WTC11 (cell line): ENCODE measurements around the gene SEZ6L2. TPM values are rescaled to one million over a fixed set of nuclear protein-coding genes. Genes with fewer than 3 reads are reported as not detected.

Experiments used
- AFF4 ChIP-seq: sonication (generic); formaldehyde crosslinking; IDR thresholded peaks from 2 replicates; pipeline ENCODE4 v1.8.1; 2023; ENCODE audit warnings: mild to moderate bottlenecking, missing genetic modification reagents, borderline replicate concordance
- CDX4 ChIP-seq: fragments of 250-450 bp; sonication (Bioruptor Pico); IDR thresholded peaks from 2 replicates; pipeline ENCODE4 v1.9.0; 2021; ENCODE audit warnings: moderate library complexity, mild to moderate bottlenecking, inconsistent platforms, borderline replicate concordance
- FOXJ3 ChIP-seq: sonication (generic); formaldehyde crosslinking; IDR thresholded peaks from 2 replicates; pipeline ENCODE4 v1.9.0; 2021; ENCODE audit warnings: missing genetic modification reagents, mild to moderate bottlenecking, borderline replicate concordance
- FOXP1 ChIP-seq: sonication (generic); formaldehyde crosslinking; IDR thresholded peaks from 2 replicates; pipeline ENCODE4 v1.8.0; 2022; ENCODE audit warnings: missing genetic modification reagents, mild to moderate bottlenecking, moderate library complexity, borderline replicate concordance
- HMGA2 ChIP-seq: fragments of 250-450 bp; sonication (Bioruptor Pico); IDR thresholded peaks from 2 replicates; pipeline ENCODE4 v1.4.0; 2021; ENCODE audit warnings: mild to moderate bottlenecking, moderate library complexity
- IRF2 ChIP-seq: sonication (generic); formaldehyde crosslinking; IDR thresholded peaks from 2 replicates; pipeline ENCODE4 v1.8.0; 2022; ENCODE audit warnings: low read depth, missing genetic modification reagents, borderline replicate concordance
- NFATC4 ChIP-seq: fragments of 250-450 bp; sonication (Bioruptor Pico); IDR thresholded peaks from 2 replicates; pipeline ENCODE4 v1.9.0; 2021; ENCODE audit warnings: mild to moderate bottlenecking
- NR2C2 ChIP-seq: sonication (generic); formaldehyde crosslinking; IDR thresholded peaks from 2 replicates; pipeline ENCODE4 v1.8.0; 2022; ENCODE audit warnings: mild to moderate bottlenecking, missing genetic modification reagents
- PRDM15 ChIP-seq: sonication (generic); formaldehyde crosslinking; IDR thresholded peaks from 2 replicates; pipeline ENCODE4 v1.8.0; 2022; ENCODE audit warnings: missing genetic modification reagents
- PRRX2 ChIP-seq: fragments of 250-450 bp; sonication (Bioruptor Pico); IDR thresholded peaks from 2 replicates; pipeline ENCODE4 v1.8.0; 2021; ENCODE audit warnings: mild to moderate bottlenecking
- SMAD3 ChIP-seq: sonication (generic); formaldehyde crosslinking; IDR thresholded peaks from 2 replicates; pipeline ENCODE4 v1.8.0; 2022; ENCODE audit warnings: missing genetic modification reagents, mild to moderate bottlenecking, borderline replicate concordance
- SMAD4 ChIP-seq: sonication (generic); formaldehyde crosslinking; IDR thresholded peaks from 2 replicates; pipeline ENCODE4 v1.8.0; 2022; ENCODE audit warnings: mild to moderate bottlenecking, missing genetic modification reagents
- SOX15 ChIP-seq: fragments of 250-450 bp; sonication (Bioruptor Pico); IDR thresholded peaks from 2 replicates; pipeline ENCODE4 v1.9.0; 2021; ENCODE audit warnings: mild to moderate bottlenecking
- SP1 ChIP-seq: sonication (generic); formaldehyde crosslinking; conservative IDR thresholded peaks from 2 replicates; pipeline ENCODE4 v1.8.1; 2022; ENCODE audit warnings: missing genetic modification reagents
- TP53 ChIP-seq: sonication (generic); formaldehyde crosslinking; IDR thresholded peaks from 2 replicates; pipeline ENCODE4 v1.8.1; 2023; ENCODE audit warnings: mild to moderate bottlenecking, missing genetic modification reagents
- USF2 ChIP-seq: sonication (generic); formaldehyde crosslinking; IDR thresholded peaks from 2 replicates; pipeline ENCODE4 v1.8.1; 2023; ENCODE audit warnings: mild to moderate bottlenecking, missing genetic modification reagents, moderate library complexity
- ZNF138 ChIP-seq: sonication (generic); formaldehyde crosslinking; conservative IDR thresholded peaks from 2 replicates; pipeline ENCODE4 v1.8.1; 2022; ENCODE audit warnings: mild to moderate bottlenecking, moderate library complexity, missing genetic modification reagents
- ZNF232 ChIP-seq: sonication (generic); formaldehyde crosslinking; IDR thresholded peaks from 2 replicates; pipeline ENCODE4 v1.8.0; 2022; ENCODE audit warnings: mild to moderate bottlenecking, missing genetic modification reagents
- ZNF671 ChIP-seq: fragments of 250-450 bp; sonication (Bioruptor Pico); IDR thresholded peaks from 2 replicates; pipeline ENCODE4 v1.8.0; 2021; ENCODE audit warnings: mild to moderate bottlenecking
- total RNA-seq: library from RNA; stranded (reverse); gene quantifications from 3 replicates; pipeline ENCODE4 v1.2.3, GENCODE V29; 2021
- TF ChIP-seq, protein P1 (sequence below): fragments of 250-450 bp; sonication (Bioruptor Pico); IDR thresholded peaks from 2 replicates; pipeline ENCODE4 v1.9.0; 2021; ENCODE audit warnings: mild to moderate bottlenecking
- TF ChIP-seq, protein P2 (sequence below): sonication (generic); formaldehyde crosslinking; conservative IDR thresholded peaks from 2 replicates; pipeline ENCODE4 v1.8.1; 2022; ENCODE audit warnings: mild to moderate bottlenecking, missing genetic modification reagents
- TF ChIP-seq, protein P3 (sequence below): fragments of 250-450 bp; sonication (Bioruptor Pico); IDR thresholded peaks from 2 replicates; pipeline ENCODE4 v1.8.0; 2021; ENCODE audit warnings: mild to moderate bottlenecking
- TF ChIP-seq, protein P4 (sequence below): sonication (generic); formaldehyde crosslinking; IDR thresholded peaks from 2 replicates; pipeline ENCODE4 v1.8.0; 2022; ENCODE audit warnings: mild to moderate bottlenecking, missing genetic modification reagents
- TF ChIP-seq, protein P5 (sequence below): sonication (generic); formaldehyde crosslinking; IDR thresholded peaks from 2 replicates; pipeline ENCODE4 v1.8.1; 2022; ENCODE audit warnings: mild to moderate bottlenecking, moderate library complexity, missing genetic modification reagents
- TF ChIP-seq, protein P6 (sequence below): sonication (generic); formaldehyde crosslinking; IDR thresholded peaks from 2 replicates; pipeline ENCODE4 v1.8.0; 2022; ENCODE audit warnings: mild to moderate bottlenecking, missing genetic modification reagents

SEZ6L2 gene
- total RNA-seq, 1 experiment from 2014 or later = 58.2 TPM

- TF ChIP-seq PRDM15 (CRISPR knock-in tag) = no peak
- no peak for TF ChIP-seq AFF4 (CRISPR knock-in tag)
- TF ChIP-seq, protein P1, sequence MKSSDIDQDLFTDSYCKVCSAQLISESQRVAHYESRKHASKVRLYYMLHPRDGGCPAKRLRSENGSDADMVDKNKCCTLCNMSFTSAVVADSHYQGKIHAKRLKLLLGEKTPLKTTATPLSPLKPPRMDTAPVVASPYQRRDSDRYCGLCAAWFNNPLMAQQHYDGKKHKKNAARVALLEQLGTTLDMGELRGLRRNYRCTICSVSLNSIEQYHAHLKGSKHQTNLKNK (CRISPR knock-in tag) = no peak
- peak; percentile 90 for TF ChIP-seq SMAD3 (CRISPR knock-in tag)
- TF ChIP-seq PRRX2 (CRISPR knock-in tag) = no peak
- no peak for TF ChIP-seq HMGA2
- no peak for TF ChIP-seq SOX15 (CRISPR knock-in tag)
- TF ChIP-seq NR2C2 (CRISPR knock-in tag) = no peak
- TF ChIP-seq USF2 (CRISPR knock-in tag) = peak; percentile 35
- TF ChIP-seq, protein P2, sequence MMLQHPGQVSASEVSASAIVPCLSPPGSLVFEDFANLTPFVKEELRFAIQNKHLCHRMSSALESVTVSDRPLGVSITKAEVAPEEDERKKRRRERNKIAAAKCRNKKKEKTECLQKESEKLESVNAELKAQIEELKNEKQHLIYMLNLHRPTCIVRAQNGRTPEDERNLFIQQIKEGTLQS (CRISPR knock-in tag) = no peak
- no peak for TF ChIP-seq SMAD4 (CRISPR knock-in tag)
- TF ChIP-seq FOXP1 (CRISPR knock-in tag) = no peak; the same call in 1 of the 2 replicates
- no peak; the same call in 1 of the 2 replicates for TF ChIP-seq ZNF232
- no peak for TF ChIP-seq ZNF138
- peak; percentile 71 for TF ChIP-seq SP1 (CRISPR knock-in tag)
- TF ChIP-seq ZNF671 = no peak
- no peak for TF ChIP-seq IRF2 (CRISPR knock-in tag)
- no peak for TF ChIP-seq CDX4 (CRISPR knock-in tag)
- TF ChIP-seq, protein P3, sequence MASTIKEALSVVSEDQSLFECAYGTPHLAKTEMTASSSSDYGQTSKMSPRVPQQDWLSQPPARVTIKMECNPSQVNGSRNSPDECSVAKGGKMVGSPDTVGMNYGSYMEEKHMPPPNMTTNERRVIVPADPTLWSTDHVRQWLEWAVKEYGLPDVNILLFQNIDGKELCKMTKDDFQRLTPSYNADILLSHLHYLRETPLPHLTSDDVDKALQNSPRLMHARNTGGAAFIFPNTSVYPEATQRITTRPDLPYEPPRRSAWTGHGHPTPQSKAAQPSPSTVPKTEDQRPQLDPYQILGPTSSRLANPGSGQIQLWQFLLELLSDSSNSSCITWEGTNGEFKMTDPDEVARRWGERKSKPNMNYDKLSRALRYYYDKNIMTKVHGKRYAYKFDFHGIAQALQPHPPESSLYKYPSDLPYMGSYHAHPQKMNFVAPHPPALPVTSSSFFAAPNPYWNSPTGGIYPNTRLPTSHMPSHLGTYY (CRISPR knock-in tag) = no peak
- TF ChIP-seq, protein P4, sequence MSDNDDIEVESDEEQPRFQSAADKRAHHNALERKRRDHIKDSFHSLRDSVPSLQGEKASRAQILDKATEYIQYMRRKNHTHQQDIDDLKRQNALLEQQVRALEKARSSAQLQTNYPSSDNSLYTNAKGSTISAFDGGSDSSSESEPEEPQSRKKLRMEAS (CRISPR knock-in tag) = peak; percentile 45; the same call in 1 of the 2 replicates
- no peak for TF ChIP-seq NFATC4 (CRISPR knock-in tag)
- TF ChIP-seq, protein P5, sequence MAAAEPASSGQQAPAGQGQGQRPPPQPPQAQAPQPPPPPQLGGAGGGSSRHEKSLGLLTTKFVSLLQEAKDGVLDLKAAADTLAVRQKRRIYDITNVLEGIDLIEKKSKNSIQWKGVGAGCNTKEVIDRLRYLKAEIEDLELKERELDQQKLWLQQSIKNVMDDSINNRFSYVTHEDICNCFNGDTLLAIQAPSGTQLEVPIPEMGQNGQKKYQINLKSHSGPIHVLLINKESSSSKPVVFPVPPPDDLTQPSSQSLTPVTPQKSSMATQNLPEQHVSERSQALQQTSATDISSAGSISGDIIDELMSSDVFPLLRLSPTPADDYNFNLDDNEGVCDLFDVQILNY = peak; percentile 86; the same call in 1 of the 2 replicates
- TF ChIP-seq TP53 (CRISPR knock-in tag) = 0 out of 2 replicates have a peak, but pooled peaks have one; percentile 76
- TF ChIP-seq FOXJ3 (CRISPR knock-in tag) = no peak
- TF ChIP-seq, protein P6, sequence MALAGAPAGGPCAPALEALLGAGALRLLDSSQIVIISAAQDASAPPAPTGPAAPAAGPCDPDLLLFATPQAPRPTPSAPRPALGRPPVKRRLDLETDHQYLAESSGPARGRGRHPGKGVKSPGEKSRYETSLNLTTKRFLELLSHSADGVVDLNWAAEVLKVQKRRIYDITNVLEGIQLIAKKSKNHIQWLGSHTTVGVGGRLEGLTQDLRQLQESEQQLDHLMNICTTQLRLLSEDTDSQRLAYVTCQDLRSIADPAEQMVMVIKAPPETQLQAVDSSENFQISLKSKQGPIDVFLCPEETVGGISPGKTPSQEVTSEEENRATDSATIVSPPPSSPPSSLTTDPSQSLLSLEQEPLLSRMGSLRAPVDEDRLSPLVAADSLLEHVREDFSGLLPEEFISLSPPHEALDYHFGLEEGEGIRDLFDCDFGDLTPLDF (CRISPR knock-in tag) = no peak
Measured at GRCh38 chr16:29900102-29900887, 945 bp upstream of the SEZ6L2 start, which contains the start of gene ASPHD1 (continued).
